NCI-H2107 treated with DMSO at 0.1 percent for 48 hours (cell line): ENCODE results near the gene EVX1.
A peak's percentile ranks its signal among the peaks of the same experiment; 100 is the strongest.

ENCODE experiments used
- DNase-seq: peaks from one replicate; lab custom pipeline; 2025; ENCODE audit not compliant: unreplicated experiment; lab: John Stamatoyannopoulos, UW

Gene EVX1

DNA sequence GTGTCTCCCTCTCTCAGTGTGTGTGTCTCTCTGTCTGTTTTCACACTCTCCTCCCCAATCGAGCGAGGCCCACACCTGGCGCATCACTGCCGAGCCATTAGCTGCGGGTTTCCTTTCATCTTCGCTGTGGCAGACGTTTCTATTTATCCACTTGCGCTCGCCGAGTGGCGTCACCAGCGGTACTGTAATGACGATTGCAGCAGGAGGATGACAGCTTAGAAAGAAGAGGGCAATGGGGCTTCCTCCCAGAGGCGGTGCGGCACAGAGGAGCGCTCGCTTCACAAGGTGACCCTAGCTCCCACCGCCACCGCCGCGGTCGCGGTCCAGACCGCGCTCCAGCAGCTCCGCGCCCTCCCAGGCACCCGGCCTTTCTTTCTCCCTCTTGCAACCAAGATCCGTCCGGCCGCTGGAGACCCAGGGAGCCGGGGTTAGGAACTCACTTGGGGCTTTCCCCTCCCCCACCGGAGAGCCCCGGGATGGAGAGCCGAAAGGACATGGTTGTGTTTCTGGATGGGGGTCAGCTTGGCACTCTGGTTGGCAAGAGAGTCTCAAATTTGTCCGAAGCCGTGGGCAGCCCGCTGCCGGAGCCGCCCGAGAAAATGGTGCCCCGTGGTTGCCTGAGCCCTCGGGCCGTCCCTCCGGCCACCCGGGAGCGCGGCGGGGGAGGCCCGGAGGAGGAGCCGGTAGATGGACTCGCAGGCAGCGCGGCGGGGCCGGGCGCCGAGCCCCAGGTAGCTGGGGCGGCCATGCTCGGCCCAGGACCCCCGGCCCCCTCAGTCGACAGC, at the start of gene EVX1:
EVX1 (plus strand) TSS at position 248 of the 785 bp plus-strand sequence; CDS start at position 477, 229 bp downstream.
- no peak for DNase-seq

DNA sequence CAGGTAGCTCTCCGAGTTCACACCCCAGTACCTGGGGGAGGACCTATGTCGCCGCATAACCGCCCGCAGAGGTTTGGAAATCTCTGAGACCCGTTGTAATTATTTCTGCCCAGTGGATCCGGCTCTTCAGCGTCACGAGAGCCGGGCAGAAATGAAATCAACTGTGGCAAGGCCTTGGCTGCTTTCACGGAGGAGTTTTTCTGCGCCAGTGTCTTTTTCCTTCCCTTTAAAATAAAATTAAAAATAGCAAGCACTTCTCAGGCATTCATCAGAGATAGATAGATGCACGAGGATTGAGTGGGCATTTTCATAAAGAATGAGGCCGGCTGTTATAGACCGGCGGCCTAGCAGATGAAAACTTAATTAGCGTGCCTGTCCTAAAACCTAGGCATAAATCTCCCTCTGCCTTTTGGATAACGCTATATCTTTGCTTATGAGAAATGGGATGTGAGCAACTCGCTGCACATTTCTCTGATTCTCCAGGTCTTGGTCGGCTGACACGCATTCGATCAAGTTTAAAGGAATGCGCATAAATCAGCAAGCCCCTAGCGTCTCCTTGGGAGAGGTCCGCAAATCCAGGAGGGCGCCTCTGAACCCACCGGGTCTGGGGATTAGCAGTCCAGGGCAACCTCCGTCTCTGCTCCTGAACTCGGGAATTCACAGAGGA, 49.1 kb upstream of the EVX1 start:
- DNase-seq: no peak

DNA sequence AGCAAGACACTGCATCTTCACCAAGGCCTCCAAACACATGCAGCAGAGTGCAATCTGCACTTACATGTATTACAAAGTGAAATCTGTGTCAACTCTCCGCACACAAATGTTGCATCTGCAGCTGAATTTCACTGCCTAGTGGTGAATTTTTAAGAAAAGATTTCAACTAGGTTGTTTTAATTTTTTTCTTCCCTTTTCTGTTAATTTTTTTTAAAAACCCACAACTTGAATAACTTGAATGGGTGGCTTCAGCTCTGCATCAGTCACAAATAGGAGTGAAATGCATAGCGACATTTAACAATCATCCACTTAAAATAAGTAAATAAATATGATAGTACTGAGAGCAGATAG, 48.6 kb upstream of the EVX1 start:
- no peak for DNase-seq

DNA sequence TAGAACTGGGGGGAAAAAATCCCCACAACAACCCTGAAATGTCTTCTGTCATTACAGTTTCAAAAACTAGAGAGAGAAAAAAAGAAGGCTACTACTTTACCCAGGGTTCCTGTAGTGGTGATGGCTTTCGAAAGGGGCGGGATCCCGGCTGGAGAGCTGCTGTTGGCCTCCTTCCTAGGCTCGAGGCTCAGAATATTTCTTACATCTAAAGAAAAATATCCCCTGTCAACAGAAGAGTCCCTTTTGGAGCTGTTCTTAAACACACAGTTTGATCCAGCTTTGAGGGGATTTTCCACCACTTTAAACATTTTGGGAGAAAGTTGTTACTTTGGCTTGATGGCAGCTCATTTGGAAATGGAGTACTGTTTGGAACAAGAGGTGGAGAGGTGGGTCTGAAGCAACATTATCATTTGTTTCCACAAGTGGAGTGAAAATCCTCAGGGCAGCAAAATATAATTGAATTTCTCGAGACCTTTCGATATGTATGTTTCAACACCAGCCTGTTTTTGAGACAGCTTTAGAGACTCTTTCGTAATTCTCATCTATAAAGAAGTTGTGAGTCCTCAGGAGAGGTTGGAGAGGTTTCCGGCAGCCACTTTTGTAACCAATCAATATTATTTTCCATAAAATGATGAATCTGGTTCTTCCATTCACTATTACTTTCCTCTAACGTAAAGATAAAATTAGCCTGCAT, 47.8 kb upstream of the EVX1 start:
- no peak for DNase-seq

DNA sequence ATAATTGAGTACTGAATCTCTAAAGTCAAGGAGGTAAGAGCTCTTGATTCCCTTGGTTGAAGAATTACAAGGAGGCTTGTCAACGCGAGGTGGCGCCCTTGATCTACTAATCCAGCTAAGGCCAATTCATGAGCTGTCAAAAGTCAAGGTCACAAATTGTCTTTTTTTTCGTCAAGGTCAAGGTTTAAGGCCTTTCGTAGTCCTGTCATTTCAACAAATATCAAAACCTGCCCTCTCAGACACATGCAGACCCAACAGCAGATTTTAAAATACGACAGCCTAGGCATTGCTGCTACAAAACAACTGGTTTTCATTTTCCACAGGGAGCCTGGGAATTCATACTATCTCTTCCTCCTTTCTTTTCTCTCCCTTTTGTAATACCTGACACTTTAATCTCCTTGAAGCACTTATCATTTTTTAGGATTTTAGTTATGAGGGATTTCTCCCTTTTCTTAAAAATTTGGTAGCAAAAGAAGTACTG, 46.3 kb upstream of the EVX1 start:
- DNase-seq: peak; percentile 58

DNA sequence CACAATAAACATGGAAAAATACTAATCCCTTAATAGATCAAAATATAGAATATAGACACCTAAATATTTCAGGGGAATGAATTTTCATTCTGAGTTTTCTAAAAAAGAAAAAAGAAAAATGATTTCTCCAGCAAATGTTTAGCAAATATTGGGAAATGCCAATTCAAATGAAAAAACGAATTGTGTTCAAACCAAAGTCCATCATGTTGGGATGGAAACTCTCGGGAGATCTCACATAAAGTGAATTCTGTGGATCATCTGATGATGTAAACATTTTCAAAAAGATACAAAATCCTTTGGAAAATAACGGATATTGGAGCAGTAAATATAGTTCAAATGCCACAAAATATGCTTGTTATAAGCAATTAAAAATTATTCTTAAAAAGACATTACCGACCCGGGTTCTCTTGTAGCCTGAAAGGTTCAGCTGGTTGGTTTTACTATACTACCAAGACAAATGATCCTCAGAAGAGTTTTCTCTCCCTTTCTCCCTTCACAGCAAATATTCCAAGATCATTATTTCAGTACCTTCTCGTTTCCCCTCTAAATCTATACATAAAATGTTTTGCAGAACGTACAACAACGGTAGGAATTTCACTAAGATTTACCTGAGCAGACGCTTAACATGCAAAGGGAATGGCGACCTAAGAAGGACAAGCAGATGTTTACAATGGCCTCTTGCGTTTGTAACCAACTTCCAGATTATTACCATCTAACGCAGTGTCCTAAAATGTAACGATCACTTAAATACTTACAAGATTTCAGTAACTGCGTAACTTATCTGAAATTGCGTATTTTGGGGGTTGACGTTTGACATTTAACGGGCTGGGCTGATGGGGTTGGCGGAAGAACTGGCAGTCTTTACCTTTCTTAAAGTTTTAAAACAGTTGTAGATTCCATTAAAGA, 45.2 kb upstream of the EVX1 start:
- DNase-seq: no peak

DNA sequence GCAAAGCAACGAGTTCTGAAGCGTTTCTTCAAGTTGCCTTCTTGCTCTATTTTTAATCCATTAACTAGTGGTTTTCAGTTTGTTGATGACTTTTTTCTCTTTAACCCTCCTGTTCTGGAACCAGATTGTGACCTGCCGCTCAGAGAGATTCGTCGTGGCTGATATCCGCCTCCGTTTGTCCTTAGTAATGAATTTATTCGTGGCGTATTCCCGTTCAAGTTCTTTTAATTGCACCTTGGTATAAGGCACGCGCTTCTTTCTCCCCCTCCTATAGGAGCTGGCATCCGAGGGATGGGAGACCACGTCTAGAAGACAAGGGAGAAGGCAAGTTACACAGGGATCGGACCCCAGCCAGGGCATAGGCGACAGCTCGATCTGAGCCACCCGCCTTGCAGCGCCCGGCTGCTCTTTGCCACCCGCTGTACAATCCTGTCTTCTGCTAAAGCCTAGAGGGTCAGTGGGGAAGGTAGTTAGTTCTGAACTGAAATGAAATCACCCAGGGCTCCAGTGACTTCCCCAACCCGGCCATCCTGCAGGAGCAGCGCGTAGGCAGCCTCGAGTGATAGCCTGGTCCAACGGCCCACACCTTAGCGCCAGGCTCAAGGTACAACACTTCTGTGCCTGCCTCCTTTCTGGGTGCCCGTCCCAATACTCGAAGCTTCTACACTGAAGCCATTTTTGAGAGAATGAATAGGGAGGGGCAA, 44.3 kb upstream of the EVX1 start:
- DNase-seq: no peak

DNA sequence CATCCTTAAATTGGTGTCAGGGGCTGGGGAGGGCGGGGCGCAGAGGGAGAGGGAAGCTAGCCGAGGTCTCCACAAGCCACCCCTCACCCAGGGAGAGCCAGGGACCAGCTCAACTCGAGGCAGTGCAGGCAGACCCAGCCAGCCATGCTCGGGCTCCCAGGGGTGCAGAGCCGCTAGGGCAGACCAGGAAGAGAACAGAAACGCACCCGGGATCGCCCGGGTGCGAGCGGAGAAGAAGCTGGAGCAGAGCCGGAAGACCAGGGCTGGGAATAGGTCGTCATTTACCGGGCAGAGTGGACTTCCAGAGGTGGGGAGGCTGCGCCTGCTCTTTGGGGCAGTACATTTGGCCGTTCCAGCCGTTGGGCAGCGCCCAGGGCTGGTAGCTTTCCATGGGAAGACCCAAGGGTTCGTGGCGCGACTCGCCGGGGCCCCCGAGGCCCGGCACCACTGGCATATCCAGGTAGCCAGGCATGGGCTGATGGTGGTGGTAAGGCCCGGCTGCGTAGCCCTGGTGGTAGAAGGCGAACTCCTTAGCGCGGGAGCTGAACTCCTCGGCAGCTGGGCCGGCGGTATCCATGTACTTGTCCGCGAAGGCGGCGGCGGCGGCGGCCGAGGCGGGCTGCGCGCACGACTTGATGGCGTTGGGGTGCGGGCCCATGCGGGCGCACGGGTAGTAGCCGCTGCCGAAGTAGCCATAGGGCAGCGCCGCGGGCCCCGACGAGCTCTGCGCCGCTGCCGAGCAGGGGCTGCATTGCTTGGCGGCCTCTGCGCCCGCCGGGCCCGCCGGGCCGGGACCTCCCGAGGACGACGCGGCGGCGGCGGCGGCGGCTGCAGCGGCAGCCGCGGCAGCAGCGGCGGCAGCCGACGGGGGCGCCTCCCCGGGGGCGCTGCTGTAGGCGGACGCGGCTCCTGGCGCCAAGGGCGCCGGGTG, 43.5 kb upstream of the EVX1 start:
- DNase-seq: no peak

DNA sequence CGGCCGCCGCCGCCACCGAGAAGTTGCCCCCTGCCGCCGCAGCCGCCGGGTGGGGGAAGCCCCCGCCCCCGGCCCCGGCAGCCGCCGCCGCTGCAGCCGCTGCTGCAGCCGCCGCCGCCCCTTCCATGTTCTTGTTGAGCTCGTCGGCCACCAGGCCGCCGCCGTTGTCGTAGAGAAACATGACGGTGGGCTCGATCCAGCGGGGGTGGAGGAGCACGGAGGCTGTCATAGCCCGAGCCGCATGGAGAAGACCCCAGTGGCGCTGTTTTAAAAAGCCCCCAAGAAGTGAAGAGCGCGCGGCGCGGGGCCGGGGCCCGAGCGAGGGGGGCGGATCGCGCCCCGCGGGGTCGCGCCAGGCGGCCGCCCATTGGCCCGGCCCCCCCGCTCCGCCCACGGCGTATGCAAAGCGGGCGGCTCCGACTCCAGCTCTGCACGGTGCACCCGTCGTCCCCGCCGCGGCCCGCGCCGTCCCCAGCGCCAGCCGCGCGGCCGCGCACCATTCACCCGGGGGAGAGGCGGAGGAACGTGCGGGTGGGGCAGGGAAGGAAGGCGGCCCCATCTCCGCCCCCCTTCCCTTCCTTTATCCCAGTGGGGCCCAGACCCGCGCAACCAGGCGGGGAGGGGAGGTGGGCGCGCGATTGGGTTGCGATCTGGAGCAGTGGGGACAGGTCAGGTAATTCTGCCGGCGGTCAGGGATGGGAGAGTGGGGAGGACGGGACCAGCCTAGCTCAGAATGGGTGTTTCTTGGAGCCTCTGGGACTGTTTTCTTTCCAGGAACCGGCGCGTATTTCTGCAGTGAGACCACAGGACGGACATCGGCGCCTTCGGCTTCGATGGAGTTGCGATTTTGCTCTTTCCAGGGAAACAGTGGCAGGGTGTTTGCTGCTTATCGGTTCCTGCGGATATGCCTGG, 42.5 kb upstream of the EVX1 start, which contains the start of gene HOXA13:
HOXA13 (minus strand) TSS at position 243 of the 912 bp plus-strand sequence; CDS start at position 229, 14 bp downstream.
- DNase-seq: no peak

DNA sequence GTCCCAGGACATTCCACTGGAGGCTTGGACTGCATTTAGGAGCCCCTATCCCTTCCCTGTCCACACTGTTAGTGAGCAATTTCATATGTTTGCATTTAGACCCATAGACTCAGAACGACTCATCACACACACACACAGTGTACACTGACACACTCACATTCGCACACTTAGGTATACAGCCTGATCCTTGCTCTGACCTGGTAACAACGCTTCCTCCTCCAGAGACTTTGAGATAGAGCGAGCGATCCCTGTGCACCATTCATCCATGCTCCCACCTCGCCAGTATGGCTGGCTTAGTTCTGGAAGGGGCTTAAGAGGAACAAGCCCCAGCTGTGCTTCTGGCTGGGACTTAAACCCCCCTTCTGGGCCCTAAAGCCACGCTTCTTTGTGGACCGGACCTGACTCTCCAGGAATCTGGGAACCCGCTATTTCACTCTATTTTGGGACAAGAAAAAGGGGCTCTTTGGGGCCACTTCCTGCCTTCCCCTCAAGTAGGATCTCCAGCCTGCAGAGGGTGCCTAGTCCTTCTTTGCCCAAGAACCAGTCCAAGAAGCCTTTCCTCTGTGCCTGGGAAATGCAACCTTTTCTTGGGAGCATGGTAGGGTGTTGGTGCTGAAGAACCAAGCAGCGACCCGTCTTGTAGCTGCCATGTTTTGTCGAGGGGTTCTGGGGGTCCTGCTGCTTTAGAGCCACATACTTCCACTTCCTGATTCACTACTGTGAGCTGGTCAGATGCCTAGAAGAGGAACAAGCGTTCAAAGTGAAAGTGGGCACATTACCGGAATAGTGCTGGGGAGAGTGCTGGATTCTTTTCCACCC, 41.6 kb upstream of the EVX1 start:
- DNase-seq: no peak

DNA sequence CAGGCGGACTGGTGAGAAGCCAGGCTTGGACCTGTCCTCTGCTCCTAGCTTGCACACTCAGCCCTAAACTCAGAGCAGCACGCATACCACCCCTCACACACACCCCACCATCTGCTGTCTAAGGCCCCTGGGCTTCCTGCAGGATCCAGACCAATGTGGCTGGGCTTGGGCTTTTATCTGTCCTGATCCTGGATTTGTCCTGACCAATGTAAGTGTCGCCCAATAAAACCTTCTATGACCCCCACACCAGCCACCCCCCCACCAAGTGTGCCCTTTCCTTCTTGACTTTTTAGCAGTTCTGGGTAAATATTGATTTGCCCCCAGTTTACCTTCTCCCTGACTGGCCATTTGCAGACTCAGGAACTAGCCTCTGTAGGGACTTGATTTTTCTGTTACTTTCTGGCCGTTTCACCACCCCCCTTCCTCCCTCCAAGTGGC, 41.0 kb upstream of the EVX1 start:
- DNase-seq: no peak

DNA sequence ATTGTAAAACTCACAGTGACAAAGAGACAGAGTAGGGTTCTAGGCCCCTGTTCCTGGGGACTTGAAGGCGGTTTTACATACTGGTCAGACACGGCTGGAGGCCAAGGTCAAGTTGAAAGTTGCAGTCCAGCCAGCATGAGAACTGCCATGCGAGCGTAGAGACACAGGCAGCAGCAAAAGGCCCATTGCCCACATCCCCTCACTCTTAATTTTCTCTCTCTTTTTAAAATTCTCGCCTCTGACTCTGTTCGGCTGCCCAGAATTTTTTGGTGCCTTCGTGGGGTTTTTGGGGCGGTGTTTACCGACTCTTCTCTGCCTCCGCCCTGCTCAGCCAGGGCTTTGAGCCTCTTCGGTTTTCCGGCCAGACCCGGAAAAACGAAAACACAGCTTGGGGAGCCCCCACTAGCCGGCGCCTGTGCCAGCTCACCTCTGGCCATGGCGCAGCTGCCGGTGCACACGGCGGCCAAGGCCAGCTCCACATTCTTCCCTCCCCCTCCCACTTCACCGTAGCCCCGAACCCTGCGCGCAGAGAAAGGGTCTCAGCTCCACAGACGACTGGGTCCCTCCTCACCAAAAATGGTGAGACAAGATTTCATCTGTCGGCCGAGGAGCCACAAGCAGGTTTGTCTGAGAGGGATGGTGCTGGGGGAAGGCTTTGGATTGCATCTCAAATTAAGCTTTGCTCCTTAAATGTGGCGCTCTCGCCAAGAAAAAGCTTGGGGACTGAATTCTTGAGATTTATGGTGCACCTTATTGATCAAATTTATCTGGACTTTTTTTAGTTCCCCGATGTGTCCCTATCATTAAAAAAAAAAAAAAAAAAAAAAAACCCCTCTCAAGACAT, 40.4 kb upstream of the EVX1 start:
- no peak for DNase-seq

DNA sequence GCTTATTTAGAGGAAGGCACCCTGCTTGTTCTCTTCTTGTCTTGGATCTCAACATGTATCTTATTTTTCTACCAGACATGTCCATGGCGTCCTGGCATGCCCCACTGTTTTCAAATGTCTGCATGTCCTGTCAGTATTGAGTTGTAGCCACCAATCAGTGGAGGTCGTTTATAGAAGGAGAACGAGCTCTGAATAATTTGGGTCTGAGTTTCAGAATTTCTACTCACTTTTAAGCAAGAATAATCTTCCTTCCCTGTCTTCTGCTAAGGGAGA, 39.8 kb upstream of the EVX1 start:
- no peak for DNase-seq

DNA sequence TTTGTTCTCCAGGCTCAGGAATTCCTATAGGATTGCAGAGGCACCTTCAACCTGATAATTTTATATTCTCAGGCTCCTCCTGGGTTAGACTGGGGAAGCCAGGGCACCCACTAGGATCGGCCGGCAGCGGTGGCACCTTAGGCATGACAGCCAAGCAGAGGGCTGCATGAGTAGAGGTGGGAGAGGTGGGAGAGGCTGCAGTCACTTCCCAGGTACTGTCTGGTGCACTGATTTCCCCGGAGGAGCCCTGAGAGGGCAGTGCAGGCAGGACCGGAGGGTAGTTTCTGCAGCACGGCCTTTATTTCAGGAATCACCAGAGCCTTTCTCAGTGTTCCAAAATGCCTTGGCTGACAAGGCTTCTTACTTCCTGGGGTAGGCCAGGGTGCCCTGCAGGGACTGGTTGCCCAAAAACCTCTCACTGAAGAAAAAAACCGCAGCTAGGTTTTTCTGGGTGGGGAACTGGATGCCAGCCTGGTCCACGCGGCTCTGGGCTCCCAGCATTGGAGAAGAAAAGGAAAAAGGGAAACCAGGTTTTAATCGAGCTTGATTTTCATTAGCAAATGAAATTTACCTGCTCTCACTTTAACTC, 39.1 kb upstream of the EVX1 start:
- no peak for DNase-seq

DNA sequence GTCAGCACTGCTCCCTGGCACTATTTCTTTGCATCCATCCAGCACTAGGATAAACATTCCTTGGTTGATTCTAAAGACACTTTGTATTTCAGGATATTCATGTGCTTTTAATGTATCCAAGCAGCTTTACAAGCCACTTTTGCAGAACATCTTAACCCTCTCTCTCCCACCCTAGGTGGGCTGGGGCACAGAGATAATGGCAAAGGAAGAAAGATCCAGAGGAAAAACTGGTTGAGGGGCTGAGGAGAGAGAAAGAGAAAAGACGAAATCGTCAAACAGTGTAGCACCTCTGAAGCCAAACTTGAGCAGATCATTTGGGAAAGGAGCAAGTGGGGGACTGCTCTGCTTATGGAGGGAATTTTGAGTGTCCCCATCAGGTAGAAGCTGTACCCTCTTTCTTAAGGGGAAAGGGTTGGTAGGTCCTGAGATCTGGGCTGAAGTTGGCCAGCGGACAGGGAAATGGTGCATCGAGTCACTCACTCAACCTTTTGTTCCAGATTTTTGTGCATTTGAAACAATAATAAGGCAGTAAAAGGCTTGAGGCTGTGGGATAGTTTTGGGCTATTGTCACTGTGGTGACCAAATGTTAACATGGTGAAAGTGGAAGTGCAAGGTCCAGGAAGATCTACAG, 38.5 kb upstream of the EVX1 start:
- no peak for DNase-seq

DNA sequence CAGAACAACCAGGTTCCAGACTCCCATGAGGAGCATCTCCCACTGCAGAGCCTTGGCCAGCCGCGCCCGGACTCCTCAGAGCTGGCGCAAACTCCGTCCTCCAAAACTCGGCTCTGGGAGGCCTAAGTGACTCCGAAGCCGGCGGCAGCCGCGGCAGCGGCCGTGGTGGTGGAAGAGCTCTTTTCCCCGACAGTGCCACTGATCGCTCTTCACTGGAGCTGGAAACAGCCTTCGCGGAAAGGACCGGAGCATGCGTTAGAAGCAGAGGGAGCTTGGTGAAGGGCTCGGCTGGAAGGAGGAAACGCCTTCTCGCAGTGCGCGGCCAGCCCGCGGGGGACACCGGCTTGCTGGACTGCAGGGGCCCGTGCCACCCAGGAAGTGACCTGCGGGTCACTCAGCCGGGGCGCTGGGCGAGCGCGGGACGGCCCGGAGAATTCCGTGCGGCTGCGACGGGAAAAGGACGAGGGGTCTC, 37.7 kb upstream of the EVX1 start:
- no peak for DNase-seq
